Thyroid gland (tissue), 4 donors: ENCODE measurements around the gene ZNF576.

Experiments used
- CTCF ChIP-seq, 6 experiments: fragments of 200-600 bp in 3 of 6; fragments of 450-650 bp in 3 of 6; sonication (generic) in 3 of 6; IDR thresholded peaks; one replicate each; pipeline ENCODE4 v1.5.1; 2016 to 2019; ENCODE audit warnings: antibody characterized with exemption in 6 of 6, mild to moderate bottlenecking in 2 of 6, inconsistent platforms in 1 of 6, moderate library complexity in 1 of 6
- POLR2A ChIP-seq, 2 donors: fragments of 450-650 bp; IDR thresholded peaks; one replicate each; pipeline ENCODE4 v1.6.1; 2017; ENCODE audit warnings: antibody characterized with exemption in 2 of 2, mild to moderate bottlenecking in 2 of 2, moderate library complexity in 1 of 2

- no peak for TF ChIP-seq CTCF (IDR thresholded peaks at IDR 0.05)
- TF ChIP-seq POLR2A (IDR thresholded peaks at IDR 0.05): no peak
These were observed 6.7 kb upstream of the ZNF576 start for GRCh38 chr19:43589678-43590077.
